SK-MEL-5 (cell line): Measurements from ENCODE around the gene TMPRSS2. TPM values are rescaled to one million over a fixed set of nuclear protein-coding genes. Genes with fewer than 3 reads are reported as not detected.
A peak's percentile ranks its signal among the peaks of the same experiment; 100 is the strongest.

Experiments
- DNase-seq: peaks from one replicate; pipeline ENCODE4 v3.0.0-alpha.2; 2016; ENCODE audit warnings: low read depth, low spot score
- in situ Hi-C: cut with HindIII; loops from 2 replicates; pipeline ENCODE4 v1.10.0; 2016; ENCODE audit warnings: low sequenced_read_pairs, high pct_unique_total_duplicates, low pct_unique_long_range_greater_than_20kb
- total RNA-seq: library from RNA; depleted of rRNA; stranded (reverse); fragments of >200 nt; shearing (Covaris generic); gene quantifications from 2 replicates; pipeline ENCODE4 v1.2.3, GENCODE V29; 2014

TMPRSS2 gene
- total RNA-seq, 1 experiment from 2014 or later: not detected

GRCh38 chr21:41491412-41491811 is 16.5 kb downstream of the TMPRSS2 start:
- in situ Hi-C loops: no loop called here
- no peak for DNase-seq

- in situ Hi-C loops: no loop called here
Observed at GRCh38 chr21:41490330-41490729, 17.6 kb downstream of the TMPRSS2 start.

GRCh38 chr21:41489329-41489728 is 18.6 kb downstream of the TMPRSS2 start:
- in situ Hi-C loops: no loop called here
- no peak for DNase-seq

More at GRCh38 chr21:41490330-41490729, 17.6 kb downstream of the TMPRSS2 start:
- no peak for DNase-seq

- DNase-seq: no peak
- in situ Hi-C loops: no loop called here
Observed at GRCh38 chr21:41488080-41488479, 19.9 kb downstream of the TMPRSS2 start.

- in situ Hi-C loops: no loop called here
- DNase-seq: no peak
Observed at GRCh38 chr21:41487082-41487481, 20.9 kb downstream of the TMPRSS2 start.

- no peak for DNase-seq
- in situ Hi-C loops: no loop called here
Observed at GRCh38 chr21:41483973-41484372, 24.0 kb downstream of the TMPRSS2 start.

GRCh38 chr21:41483415-41483814 is 24.5 kb downstream of the TMPRSS2 start:
- no peak for DNase-seq
- in situ Hi-C loops: no loop called here

GRCh38 chr21:41482980-41483379 is 25.0 kb downstream of the TMPRSS2 start:
- in situ Hi-C loops: no loop called here
- no peak for DNase-seq

GRCh38 chr21:41482301-41482700 is 25.7 kb downstream of the TMPRSS2 start:
- in situ Hi-C loops: no loop called here
- peak; percentile 10 for DNase-seq

GRCh38 chr21:41481191-41481590 is 26.8 kb downstream of the TMPRSS2 start:
- DNase-seq: no peak
- in situ Hi-C loops: no loop called here

- in situ Hi-C loops: no loop called here
- no peak for DNase-seq
Observed at GRCh38 chr21:41480086-41480690, 27.8 kb downstream of the TMPRSS2 start.

- no peak for DNase-seq
- in situ Hi-C loops: no loop called here
Observed at GRCh38 chr21:41479686-41480085, 28.3 kb downstream of the TMPRSS2 start.

GRCh38 chr21:41478319-41479177 is 29.4 kb downstream of the TMPRSS2 start:
- in situ Hi-C loops: no loop called here
- DNase-seq: no peak

- peak; percentile 79 for DNase-seq
- in situ Hi-C loops: no loop called here
Observed at GRCh38 chr21:41477641-41478318, 30.2 kb downstream of the TMPRSS2 start.

GRCh38 chr21:41475714-41476420 is 32.1 kb downstream of the TMPRSS2 start:
- no peak for DNase-seq
- in situ Hi-C loops: no loop called here

- in situ Hi-C loops: no loop called here
Observed at GRCh38 chr21:41472753-41473548, 35.0 kb downstream of the TMPRSS2 start.

GRCh38 chr21:41470054-41470453 is 37.9 kb downstream of the TMPRSS2 start:
- in situ Hi-C loops: no loop called here
- DNase-seq: no peak

More at GRCh38 chr21:41472753-41473548, 35.0 kb downstream of the TMPRSS2 start:
- no peak for DNase-seq
